Measurements from ENCODE around the gene PTPN14. TPM values are rescaled to one million over a fixed set of nuclear protein-coding genes. Genes with fewer than 3 reads are reported as not detected.

PTPN14 gene
- total RNA-seq, 4 donors from 2014 or later, result 4.5 to 9.7 (median 7.1) TPM

DNA sequence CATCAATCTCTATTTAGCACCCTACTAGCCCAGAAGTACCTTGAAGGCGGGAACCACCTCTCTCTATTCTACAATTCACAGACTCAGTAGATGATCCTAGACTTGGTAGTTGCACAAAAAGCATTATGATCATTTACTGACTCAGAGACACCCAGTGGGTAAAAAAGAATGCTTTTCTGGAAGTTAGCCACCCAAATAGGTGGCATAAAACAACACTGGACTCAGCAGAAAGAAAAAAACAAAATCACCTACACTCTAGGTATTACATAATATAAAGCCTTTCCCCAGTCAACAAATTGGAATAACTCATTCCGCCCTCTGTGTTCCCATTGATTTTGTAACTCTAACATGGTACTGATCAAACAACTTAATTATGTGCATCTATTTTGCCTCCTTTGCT lies 126.3 kb downstream of the PTPN14 start:
- intact Hi-C loops (cut with DNase I; ENCODE audit: low total_unique reads), result no loop called here
- no peak overlapping the region for H3K4me3 ChIP-seq
- no peak for DNase-seq
- H3K9me3 ChIP-seq, result no peaks in the 10 kb centered on the region
- H3K27ac ChIP-seq, result no peak overlapping the region
- H3K4me1 ChIP-seq, result peaks cover 0 to 3% (median 0%) of the 10 kb centered on the region in 4 donors
- TF ChIP-seq POLR2AphosphoS5 (IDR thresholded peaks at IDR 0.05) (no peak), EP300 (IDR thresholded peaks at IDR 0.05; ENCODE audit: low read depth) (no peak), POLR2A (IDR thresholded peaks at IDR 0.05) (no peak)
- TF ChIP-seq, protein P1, sequence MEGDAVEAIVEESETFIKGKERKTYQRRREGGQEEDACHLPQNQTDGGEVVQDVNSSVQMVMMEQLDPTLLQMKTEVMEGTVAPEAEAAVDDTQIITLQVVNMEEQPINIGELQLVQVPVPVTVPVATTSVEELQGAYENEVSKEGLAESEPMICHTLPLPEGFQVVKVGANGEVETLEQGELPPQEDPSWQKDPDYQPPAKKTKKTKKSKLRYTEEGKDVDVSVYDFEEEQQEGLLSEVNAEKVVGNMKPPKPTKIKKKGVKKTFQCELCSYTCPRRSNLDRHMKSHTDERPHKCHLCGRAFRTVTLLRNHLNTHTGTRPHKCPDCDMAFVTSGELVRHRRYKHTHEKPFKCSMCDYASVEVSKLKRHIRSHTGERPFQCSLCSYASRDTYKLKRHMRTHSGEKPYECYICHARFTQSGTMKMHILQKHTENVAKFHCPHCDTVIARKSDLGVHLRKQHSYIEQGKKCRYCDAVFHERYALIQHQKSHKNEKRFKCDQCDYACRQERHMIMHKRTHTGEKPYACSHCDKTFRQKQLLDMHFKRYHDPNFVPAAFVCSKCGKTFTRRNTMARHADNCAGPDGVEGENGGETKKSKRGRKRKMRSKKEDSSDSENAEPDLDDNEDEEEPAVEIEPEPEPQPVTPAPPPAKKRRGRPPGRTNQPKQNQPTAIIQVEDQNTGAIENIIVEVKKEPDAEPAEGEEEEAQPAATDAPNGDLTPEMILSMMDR (IDR thresholded peaks at IDR 0.05), result no peak
- in situ Hi-C loops (cut with MboI; ENCODE audit: low pct_ligation_motif_present in 1 of 4, low pct_unique_long_range_greater_than_20kb in 1 of 4, low sequenced_read_pairs in 3 of 4), result no loop called here
- 97 to 100% methylated on average over 2 of the region's 2 CpGs for WGBS, 2 donors (ENCODE audit: low coverage in 1 of 2)
- H3K27me3 ChIP-seq, result no peaks in the 10 kb centered on the region
- no peaks in the 10 kb centered on the region for H3K36me3 ChIP-seq

DNA sequence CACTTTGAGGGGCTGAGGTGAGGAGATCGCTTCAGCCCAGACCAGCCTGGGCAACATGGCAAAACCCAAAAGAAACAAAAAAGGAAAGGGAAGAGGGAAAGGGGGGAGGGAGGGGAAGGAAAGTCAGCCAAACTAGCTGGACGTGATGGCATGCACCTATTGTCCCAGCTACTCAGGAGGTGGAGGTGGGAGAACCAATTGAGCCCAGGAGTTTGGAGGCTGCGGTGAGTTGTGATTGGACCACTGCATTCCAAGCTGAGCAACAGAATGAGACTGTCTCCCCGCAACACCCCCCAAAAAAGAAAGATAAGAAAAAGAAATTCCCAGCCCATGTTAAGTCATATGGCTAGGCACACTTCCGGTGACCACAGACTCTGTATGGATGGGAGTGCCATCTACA lies 128.4 kb downstream of the PTPN14 start:
- H3K36me3 ChIP-seq, result no peaks in the 10 kb centered on the region
- no peak for DNase-seq
- 82 to 89% methylated on average over 2 to 5 of the region's 5 CpGs for WGBS, 2 donors (ENCODE audit: low coverage in 1 of 2)
- no peak overlapping the region for H3K27ac ChIP-seq
- no peaks in the 10 kb centered on the region for H3K27me3 ChIP-seq
- H3K4me1 ChIP-seq, result peaks cover 0 to 16% (median 0%) of the 10 kb centered on the region in 4 donors
- H3K9me3 ChIP-seq, result no peaks in the 10 kb centered on the region
- intact Hi-C loops (cut with DNase I; ENCODE audit: low total_unique reads) (no loop called here), in situ Hi-C loops (cut with MboI; ENCODE audit: low pct_ligation_motif_present in 1 of 4, low pct_unique_long_range_greater_than_20kb in 1 of 4, low sequenced_read_pairs in 3 of 4) (no loop called here)
- no peak overlapping the region for H3K4me3 ChIP-seq
- TF ChIP-seq EP300 (IDR thresholded peaks at IDR 0.05; ENCODE audit: low read depth) (no peak), POLR2AphosphoS5 (IDR thresholded peaks at IDR 0.05) (no peak), POLR2A (IDR thresholded peaks at IDR 0.05) (no peak)
- TF ChIP-seq, protein P1 (IDR thresholded peaks at IDR 0.05), result no peak

DNA sequence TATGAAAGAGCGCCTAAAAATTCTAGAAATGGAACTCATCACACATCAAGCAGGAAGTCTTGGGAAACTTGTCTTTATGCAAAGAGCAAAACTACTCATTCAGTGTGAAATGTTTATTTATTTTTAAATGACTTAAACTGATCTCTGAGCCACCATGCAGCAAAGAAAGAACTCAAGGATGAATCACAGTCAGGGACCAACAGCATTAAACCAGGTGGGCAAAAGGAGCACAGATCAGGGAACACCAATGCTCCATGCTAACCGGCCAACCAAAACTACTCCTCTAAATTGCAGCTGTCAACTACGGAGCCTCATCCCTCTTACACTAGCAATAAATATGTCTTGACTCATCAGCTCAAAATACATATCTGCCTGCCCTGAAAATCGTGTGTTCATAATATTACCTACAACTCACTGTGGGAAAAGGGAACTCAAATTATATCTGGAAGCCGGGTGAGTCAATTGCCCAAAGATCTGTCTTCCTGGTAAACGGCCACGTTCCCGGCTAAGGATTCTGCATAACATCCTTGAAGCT lies 129.2 kb downstream of the PTPN14 start:
- no peak for TF ChIP-seq POLR2AphosphoS5 (IDR thresholded peaks at IDR 0.05)
- TF ChIP-seq POLR2A (IDR thresholded peaks at IDR 0.05), result no peak
- TF ChIP-seq, protein P1 (IDR thresholded peaks at IDR 0.05), result no peak
- TF ChIP-seq EP300 (IDR thresholded peaks at IDR 0.05; ENCODE audit: low read depth), result no peak
- in situ Hi-C loops (cut with MboI; ENCODE audit: low pct_ligation_motif_present in 1 of 4, low pct_unique_long_range_greater_than_20kb in 1 of 4, low sequenced_read_pairs in 3 of 4) (no loop called here), intact Hi-C loops (cut with DNase I; ENCODE audit: low total_unique reads) (no loop called here)
- Histone ChIP-seq H3K27ac (no peak overlapping the region), H3K27me3 (no peaks in the 10 kb centered on the region), H3K4me1 (peaks cover 0 to 16% (median 0%) of the 10 kb centered on the region in 4 donors), H3K9me3 (no peaks in the 10 kb centered on the region), H3K4me3 (no peak overlapping the region), H3K36me3 (no peaks in the 10 kb centered on the region)
- no peak for DNase-seq
- 83 to 87% methylated on average over 4 to 8 of the region's 8 CpGs for WGBS, 2 donors (ENCODE audit: low coverage in 1 of 2)

DNA sequence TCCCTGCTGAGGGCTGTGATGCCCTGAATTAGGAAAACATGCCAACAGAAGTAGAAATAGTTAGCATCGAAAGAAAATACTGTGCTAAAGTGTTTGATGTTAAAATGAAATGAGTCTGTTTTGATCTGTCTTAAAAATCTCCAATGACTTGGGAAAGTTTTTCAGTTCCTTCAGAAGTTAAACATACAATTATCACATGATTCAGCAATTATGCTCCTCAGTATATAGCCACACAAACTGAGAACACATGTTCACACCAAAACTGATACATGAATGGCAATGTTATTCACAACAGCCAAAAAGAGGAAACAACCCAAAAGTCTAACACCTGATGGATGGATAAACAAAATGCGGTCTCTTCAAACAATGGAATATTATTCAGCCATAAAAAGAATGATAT lies 130.6 kb downstream of the PTPN14 start:
- DNase-seq, result no peak
- intact Hi-C loops (cut with DNase I; ENCODE audit: low total_unique reads) (no loop called here), in situ Hi-C loops (cut with MboI; ENCODE audit: low pct_ligation_motif_present in 1 of 4, low pct_unique_long_range_greater_than_20kb in 1 of 4, low sequenced_read_pairs in 3 of 4) (no loop called here)
- TF ChIP-seq EP300 (IDR thresholded peaks at IDR 0.05; ENCODE audit: low read depth), result no peak
- no peak for TF ChIP-seq POLR2AphosphoS5 (IDR thresholded peaks at IDR 0.05)
- TF ChIP-seq POLR2A (IDR thresholded peaks at IDR 0.05), result no peak
- TF ChIP-seq, protein P1 (IDR thresholded peaks at IDR 0.05), result no peak
- Histone ChIP-seq H3K27me3 (no peaks in the 10 kb centered on the region), H3K4me1 (peaks cover 0 to 16% (median 0%) of the 10 kb centered on the region in 4 donors), H3K4me3 (no peak overlapping the region), H3K36me3 (no peaks in the 10 kb centered on the region), H3K9me3 (no peaks in the 10 kb centered on the region), H3K27ac (no peak overlapping the region)
- WGBS, 2 donors (ENCODE audit: low coverage in 1 of 2), result 39 to 71% methylated on average over 2 of the region's 2 CpGs

Data from transverse colon (tissue), 4 donors.